NCI-H1436 (cell line): ENCODE results near the gene SELENOM.
"Not testable (repeated sequence)": the region's sequence is repeated elsewhere in the genome, so short reads cannot be mapped to it uniquely, and the experiment has no call there.

Source experiments
- DNase-seq: peaks from one replicate; lab custom pipeline; 2025; lab: John Stamatoyannopoulos, UW

Gene SELENOM

DNA sequence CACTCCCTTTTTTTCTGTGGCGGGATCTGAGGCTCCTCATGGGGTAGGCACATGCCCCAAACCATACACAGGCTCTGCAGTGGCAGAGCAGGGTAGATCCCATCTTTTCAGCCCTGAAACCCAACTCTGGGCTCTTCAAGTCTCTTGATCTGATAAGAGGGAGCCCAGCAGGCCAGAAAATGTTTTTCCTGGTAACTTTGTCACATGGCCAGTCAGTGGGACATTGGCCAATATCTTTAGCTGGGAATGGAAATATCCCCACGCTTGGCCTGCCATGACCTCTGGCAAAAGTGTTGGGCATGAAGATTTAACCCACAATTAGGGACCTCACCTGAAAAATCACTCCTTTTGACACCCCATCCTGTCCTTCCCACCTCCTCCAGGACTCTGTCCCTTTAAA, 23.5 kb upstream of the SELENOM start:
- no peak for DNase-seq

GRCh38 chr22:31128156-31128555, 20.8 kb upstream of the SELENOM start:
- no peak for DNase-seq

DNA sequence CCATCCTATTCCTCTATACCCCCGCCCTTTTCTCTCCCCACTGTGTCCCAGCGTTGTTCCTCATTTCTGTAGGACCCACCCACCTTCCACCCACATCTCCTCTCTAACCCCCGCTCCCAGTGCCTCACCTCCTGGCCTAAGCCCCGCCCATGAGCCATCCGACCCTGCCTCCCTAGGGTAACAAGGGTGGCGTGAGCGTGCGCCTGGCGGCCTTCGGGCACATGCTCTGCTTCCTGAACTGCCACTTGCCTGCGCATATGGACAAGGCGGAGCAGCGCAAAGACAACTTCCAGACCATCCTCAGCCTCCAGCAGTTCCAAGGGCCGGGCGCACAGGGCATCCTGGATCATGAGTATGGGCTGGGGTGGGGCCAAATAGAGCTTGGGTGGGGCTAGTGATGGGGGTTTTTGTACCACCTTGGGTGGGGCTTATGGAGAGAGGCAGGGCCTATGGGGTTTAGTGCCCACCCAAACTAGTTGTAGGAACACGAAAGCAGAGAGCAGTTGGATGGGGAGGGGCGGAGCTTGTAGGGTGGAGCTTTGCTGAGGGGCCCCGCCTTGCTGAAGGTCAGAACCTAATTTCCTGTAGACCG, 19.9 kb upstream of the SELENOM start:
- no peak for DNase-seq

DNA sequence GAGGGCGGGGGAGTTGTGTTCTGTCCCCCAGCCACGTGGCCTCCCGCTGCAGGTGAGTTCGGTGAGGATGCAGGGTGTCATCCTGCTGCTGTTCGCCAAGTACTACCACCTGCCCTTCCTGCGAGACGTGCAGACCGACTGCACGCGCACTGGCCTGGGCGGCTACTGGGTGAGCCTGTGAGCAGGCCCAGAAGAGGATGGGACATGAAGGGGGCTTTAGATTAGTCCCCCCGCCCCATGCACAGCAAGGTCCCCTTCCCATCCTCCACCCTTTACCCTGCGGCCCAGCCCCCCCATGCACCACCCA, 19.5 kb upstream of the SELENOM start:
- no peak for DNase-seq

- DNase-seq = peak; percentile 17
Measured at GRCh38 chr22:31126128-31126868, 18.9 kb upstream of the SELENOM start.

GRCh38 chr22:31125521-31126117, 18.3 kb upstream of the SELENOM start:
- DNase-seq = no peak

DNA sequence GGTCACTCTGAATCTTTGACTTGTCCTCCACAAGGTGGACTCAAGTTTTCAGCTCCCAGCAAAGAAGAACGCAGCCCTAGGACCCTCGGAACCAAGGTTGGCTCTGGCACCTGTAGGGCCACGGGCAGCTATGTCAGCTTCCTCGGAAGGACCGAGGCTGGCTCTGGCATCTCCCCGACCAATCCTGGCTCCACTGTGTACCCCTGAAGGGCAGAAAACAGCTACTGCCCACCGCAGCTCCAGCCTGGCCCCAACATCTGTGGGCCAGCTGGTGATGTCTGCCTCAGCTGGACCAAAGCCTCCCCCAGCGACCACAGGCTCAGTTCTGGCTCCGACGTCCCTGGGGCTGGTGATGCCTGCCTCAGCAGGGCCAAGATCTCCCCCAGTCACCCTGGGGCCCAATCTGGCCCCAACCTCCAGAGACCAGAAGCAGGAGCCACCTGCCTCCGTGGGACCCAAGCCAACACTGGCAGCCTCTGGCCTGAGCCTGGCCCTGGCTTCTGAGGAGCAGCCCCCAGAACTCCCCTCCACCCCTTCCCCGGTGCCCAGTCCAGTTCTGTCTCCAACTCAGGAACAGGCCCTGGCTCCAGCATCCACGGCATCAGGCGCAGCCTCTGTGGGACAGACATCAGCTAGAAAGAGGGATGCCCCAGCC, 17.6 kb upstream of the SELENOM start:
- no peak for DNase-seq

DNA sequence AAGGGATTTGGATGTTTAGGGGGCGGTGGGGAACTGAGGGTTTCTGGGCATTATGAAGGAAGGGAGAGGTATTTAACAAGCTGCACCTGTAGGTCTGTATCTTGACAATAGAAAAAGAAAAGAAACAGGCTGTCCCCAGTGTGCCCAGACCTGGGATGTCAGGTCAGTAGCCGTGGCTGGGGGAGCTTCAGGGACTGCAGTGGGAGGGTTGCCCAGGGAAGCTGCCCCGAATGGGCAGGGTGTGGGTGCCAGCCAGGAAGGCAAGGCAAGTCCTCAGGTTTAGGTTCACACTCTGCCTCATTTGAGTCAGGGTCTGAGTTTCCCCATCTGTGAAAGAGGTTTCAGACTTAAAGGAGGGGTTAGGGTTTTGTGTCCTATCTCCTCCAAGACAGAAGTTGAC, 16.9 kb upstream of the SELENOM start:
- no peak for DNase-seq

- no peak for DNase-seq
Measured at GRCh38 chr22:31123292-31123602, 15.9 kb upstream of the SELENOM start.

DNA sequence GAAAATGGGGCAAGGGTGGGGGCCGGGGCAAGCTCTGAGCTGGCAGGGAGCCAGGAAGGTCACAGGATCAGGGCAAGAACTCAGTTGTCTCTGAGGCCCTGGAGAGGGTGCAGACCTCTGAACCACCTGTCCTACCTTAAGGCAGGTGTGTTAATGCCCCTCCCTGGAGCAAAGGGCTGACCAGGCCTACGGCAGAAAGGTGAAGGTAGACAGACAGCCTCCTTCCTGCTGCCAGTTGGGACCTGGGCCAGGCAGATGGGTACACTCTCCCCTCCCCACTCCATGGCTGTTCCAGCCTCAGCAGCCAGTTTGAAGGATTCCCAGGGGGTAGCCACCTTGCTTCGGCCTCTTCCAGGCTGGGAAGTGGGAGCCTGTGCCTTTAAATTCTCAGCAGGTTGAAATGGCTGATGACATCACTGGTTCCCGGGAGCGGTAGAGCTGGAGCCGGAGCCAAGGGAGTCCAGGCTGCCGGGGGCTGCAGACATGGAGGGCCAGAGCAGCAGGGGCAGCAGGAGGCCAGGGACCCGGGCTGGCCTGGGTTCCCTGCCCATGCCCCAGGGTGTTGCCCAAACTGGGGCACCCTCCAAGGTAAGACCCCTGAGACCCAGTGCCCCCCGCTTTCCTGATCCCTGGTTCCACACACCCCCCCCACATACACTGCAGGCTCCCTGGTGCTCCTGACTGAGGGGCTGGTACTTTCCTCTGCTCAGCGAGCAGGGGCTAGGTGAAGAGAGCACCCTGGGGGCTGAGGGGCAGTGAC, 15.3 kb upstream of the SELENOM start, which contains the start of gene INPP5J:
Gene INPP5J, plus strand, starts transcription at position 435 of the 760 bp plus-strand sequence. Its CDS starts 49 bp downstream, at position 484.
- peak; percentile 54 for DNase-seq

- no peak for DNase-seq
Measured at GRCh38 chr22:31122196-31122531, 14.8 kb upstream of the SELENOM start.

DNA sequence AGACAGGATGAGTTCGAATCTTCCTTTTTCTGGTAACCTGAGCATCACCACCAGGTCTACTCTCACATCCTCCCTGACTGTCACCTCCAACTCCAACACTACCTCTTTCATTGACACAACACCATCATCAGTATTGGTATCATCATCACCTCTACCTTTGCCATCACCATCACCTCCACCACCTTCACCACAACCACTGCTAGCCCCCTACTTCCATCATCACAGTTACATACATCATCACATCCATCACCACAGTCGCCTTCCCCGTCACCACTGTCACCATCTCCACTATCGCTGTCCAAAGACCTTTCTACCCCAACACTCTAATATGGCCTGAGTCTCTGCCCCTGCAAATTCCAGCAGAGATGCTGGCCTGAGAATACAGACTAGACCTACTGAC, 14.0 kb upstream of the SELENOM start:
- DNase-seq = no peak

DNA sequence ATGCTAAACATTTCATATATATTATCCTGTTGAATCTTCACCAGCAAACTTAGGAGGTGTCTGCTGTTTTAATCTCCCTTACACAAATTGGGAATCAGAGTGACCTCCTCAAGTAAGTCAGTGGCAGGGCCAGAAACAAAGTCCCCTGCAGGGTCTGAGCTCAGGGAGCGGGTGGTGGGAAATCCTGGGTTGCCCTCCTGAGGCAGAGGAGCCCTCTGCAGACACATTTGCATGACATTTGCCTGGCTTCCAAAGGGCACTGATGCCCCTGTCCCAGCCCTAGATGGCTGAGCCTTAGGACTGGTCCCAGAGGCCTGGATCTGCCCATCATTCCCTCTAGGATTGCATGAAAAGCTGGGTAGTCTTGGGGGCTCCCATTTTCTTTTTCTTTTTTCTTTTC, 13.3 kb upstream of the SELENOM start:
- DNase-seq = no peak

DNA sequence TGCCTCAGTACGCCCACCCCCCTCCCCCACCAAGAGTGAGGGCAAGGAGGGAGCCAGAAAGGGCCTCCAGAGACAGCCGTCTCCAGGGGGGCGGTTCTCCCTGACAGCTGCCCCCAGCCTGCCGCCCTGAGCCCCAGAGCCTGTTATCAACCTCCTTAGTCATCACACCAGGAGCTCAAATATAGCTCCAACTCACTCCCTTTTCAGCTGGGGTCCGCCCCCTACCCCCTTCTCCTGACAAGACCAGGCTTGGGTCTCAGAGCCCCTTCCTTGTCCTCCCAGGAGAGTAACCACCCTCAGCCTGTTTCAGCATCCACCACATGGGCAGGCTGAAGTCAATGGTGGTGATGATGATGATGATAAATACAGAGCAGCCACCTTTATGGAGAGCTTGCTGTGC, 12.9 kb upstream of the SELENOM start:
- DNase-seq = no peak

DNA sequence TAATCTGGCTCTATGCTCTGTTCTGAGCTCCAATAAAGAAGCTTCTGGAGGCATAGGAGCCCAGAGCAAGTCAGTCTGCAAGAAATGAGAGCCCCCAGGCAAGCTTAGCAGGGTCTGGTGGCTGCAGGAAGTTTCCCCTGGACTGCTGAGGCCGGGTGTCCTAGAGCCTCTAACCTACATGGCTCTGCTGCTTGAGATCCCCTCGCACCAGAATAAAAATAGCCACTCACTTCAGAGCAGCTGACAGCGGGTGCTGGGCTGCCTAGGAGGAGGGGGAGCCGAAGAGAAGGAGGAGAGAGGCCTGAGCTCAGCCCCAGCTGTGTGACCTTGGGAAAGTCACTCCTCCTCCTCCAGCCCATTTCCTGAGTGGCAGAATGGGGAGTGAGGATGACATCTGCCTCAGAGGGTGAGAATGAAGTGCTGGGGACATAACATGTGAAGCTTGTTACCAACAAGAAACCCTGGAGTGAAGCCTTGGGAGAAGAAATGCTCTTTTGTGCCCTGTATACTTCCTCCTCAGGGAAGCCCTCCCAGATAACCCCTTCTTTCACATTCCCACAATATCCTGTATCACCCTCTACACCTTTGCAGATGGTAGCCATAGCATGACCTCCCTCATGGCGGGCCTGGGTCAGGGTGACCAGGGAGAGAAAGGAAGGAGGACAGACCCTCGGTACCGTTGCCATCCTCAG, 11.8 kb upstream of the SELENOM start:
- no peak for DNase-seq

DNA sequence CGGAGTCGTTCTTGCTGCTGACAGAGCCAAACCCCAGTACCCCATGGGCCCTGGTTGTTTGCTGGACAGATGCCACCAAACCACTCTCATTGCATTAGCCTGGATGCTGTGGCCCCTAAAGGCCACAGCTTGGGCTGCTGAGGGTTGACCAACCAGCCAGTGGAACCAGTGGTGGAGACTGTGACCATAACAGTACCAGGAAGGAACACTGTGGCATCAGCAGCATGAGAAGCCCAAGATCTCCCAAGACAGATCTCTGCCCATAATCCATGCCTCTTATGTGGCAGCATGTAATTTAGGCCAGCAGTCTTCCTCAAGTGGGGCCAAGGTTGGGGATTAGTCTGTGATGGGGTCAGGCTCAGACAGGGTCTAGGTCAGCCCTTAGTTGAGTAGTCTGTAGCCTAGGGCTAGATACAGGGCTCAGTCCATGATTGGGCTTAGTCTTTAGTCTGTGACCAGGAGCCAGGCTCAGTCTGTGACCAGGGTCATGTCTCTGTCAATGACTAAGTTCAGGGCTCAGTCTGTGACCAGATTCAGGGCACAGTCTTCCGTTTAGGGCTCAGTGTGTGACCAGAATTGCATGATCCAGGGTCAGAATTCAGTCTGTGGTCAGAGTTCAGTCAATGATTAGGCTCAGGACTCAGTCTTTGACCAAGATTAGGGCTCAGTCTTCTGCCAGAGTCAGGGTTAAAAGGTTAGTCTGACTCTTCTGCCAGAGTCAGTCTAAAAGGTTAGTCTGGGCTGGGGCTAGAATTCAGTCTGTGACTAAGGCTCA, 10.9 kb upstream of the SELENOM start:
- DNase-seq = no peak

DNA sequence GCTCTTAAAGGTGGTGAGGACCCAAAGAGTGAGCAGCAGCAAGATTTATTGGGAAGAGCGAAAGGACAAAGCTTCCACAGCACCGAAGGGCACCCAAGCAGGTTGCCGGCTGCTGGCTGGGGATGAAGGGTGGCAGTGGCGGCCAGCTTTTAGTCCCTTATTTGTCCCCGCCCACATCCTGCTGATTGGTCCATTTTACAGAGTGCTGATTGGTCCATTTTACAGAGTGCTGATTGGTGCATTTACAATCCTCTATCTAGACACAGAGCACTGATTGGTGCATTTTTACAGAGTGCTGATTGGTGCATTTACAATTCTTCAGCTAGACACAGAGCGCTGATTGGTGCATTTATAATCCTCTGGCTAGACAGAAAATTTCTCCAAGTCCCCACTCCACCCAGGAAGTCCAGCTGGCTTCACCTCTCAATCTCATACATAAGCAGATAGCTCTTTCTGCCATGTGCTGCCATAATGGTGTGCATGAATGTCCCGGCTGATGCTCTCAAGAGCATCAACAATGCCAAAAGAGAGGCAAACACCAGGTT, 5.3 kb upstream of the SELENOM start:
- DNase-seq = not testable (repeated sequence)

DNA sequence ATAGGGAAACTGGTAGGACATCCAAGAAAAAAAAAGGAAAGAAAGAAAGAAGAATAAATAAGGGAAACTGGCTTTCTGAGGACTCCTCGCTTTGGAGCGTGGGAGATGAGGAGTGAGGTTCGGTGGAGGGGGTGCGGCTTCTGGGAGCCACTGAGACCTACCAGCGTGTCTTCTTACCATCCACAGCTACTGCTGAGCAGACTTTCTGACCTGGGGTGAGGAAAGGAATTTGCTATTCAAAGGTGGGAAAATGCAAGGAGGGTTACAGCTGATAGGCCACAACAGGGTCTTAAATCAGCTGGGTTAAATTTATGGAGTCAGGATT, 488 bp upstream of the SELENOM start:
- DNase-seq = no peak

GRCh38 chr22:31106731-31107177, 614 bp downstream of the SELENOM start:
- no peak for DNase-seq

DNA sequence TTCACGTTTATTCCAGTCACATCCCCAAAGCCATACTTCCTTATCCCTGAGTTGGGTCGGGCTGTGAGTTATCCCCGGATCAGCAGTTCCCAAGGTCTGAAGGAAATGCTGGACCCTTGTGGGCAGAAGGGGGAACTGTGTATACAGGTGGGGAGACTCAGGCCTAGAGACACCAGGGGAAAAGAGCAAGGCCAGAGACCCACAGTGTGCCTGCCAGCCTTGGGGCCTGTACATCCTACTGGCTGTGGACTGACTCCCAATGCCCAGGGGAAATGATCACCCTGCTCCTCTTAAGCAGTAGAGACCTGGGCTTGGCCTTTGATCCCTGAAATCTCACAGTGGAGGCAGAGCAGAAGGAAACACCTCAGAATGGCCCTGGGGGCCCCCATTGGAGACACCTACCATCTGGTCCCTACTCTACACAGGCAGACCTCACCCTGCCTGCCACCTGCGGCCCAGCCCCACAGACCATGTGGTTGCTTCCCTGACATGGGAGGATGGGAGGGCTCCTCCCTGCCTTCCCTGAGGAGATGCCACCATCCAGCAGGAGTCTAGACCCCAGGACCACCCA, 1.3 kb downstream of the SELENOM start:
- no peak for DNase-seq
